IMR-90 (cell line): ENCODE results near the gene TMEM221.

Experiments used
- MAFK ChIP-seq: IDR thresholded peaks from 2 replicates; pipeline ENCODE4 v1.6.1; 2012; ENCODE audit warnings: low read depth, low read length, improper control_type of control experiment
- MAZ ChIP-seq: IDR thresholded peaks from 2 replicates; pipeline ENCODE4 v1.6.1; 2012; ENCODE audit warnings: low read depth, mild to moderate bottlenecking, low read length, improper control_type of control experiment, moderate library complexity, borderline replicate concordance
- MXI1 ChIP-seq: IDR thresholded peaks from 2 replicates; pipeline ENCODE4 v1.6.1; 2012; ENCODE audit warnings: low read depth, mild to moderate bottlenecking, low read length, moderate library complexity, borderline replicate concordance
- NFE2L2 ChIP-seq: fragments of 150-350 bp; IDR thresholded peaks from 2 replicates; pipeline ENCODE4 v1.6.1; 2016; ENCODE audit warnings: low read depth, mild to moderate bottlenecking, low read length
- POLR2A ChIP-seq: IDR thresholded peaks from 2 replicates; pipeline ENCODE4 v1.6.1; 2012; ENCODE audit warnings: mild to moderate bottlenecking, low read depth, low read length
- RFX5 ChIP-seq: IDR thresholded peaks from 2 replicates; pipeline ENCODE4 v1.8.0; 2012; ENCODE audit warnings: low read depth, mild to moderate bottlenecking, low read length, moderate library complexity
- TF ChIP-seq, protein P1 (sequence below): conservative IDR thresholded peaks from 2 replicates; pipeline ENCODE4 v1.5.1; 2012; ENCODE audit warnings: mild to moderate bottlenecking, low read depth, low read length, improper control_type of control experiment

DNA sequence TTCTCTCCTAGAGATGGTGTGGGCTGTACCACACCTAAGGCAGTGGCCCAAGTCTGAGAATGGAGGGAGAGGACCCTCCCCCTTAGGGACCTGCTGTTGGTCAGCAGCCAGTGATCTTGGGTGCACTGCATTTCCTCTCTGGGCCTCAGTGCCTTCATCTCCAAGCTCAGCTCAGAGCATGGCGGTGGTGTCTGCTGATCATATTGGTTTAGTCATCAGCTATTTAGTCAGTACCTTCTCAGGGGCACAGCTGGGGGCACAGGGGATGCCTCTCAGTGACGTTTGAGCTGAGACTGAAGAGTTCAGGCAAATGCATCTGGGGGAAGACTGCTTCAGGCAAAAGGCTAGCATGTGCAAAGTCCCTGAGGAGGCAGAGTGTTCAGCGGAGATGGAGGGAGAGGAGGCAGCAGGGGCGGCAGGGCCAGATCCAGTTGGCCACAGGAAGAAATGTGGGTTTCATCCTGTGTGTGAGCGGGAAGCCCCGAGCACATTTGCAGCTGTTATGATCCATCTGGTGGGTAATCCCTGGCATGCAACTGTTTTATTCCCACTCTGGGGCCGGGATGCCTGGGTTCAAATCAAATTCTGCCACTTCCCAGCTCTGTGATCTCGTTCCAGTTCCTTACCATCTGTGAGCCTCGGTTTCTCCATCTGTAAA, 47.3 kb upstream of the TMEM221 start:
- TF ChIP-seq NFE2L2 (no peak), RFX5 (no peak), POLR2A (no peak), MXI1 (no peak), MAZ (no peak), MAFK (no peak)
- TF ChIP-seq, protein P1, sequence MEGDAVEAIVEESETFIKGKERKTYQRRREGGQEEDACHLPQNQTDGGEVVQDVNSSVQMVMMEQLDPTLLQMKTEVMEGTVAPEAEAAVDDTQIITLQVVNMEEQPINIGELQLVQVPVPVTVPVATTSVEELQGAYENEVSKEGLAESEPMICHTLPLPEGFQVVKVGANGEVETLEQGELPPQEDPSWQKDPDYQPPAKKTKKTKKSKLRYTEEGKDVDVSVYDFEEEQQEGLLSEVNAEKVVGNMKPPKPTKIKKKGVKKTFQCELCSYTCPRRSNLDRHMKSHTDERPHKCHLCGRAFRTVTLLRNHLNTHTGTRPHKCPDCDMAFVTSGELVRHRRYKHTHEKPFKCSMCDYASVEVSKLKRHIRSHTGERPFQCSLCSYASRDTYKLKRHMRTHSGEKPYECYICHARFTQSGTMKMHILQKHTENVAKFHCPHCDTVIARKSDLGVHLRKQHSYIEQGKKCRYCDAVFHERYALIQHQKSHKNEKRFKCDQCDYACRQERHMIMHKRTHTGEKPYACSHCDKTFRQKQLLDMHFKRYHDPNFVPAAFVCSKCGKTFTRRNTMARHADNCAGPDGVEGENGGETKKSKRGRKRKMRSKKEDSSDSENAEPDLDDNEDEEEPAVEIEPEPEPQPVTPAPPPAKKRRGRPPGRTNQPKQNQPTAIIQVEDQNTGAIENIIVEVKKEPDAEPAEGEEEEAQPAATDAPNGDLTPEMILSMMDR: no peak
